ENCODE data around the gene TPTE2. TPM values are rescaled to one million over a fixed set of nuclear protein-coding genes. Genes with fewer than 3 reads are reported as not detected.
"Not testable (repeated sequence)": the region's sequence is repeated elsewhere in the genome, so short reads cannot be mapped to it uniquely, and the experiment has no call there.

Gene TPTE2
- total RNA-seq, 2 donors from 2014 or later, result 1.1 TPM; not detected in 1

- no peaks in the 10 kb centered on the region for H3K27me3 ChIP-seq (replicated peaks; ENCODE audit: insufficient read depth)
- intact Hi-C loops (cut with DNase I), result no loop called here
- no peaks in the 10 kb centered on the region for H3K9me3 ChIP-seq
- H3K4me3 ChIP-seq, result no peak overlapping the region
- WGBS, result 81% methylated on average over 1 of the region's 1 CpG
- no peaks in the 10 kb centered on the region for H3K4me1 ChIP-seq (replicated peaks)
- no peak for DNase-seq (ENCODE audit: low spot score)
- no peak overlapping the region for H3K27ac ChIP-seq
- no peaks in the 10 kb centered on the region for H3K36me3 ChIP-seq
- TF ChIP-seq POLR2A (IDR thresholded peaks at IDR 0.05) (no peak), POLR2AphosphoS5 (IDR thresholded peaks at IDR 0.05) (no peak), CTCF (IDR thresholded peaks at IDR 0.05) (no peak)
These were observed 6.6 kb upstream of the TPTE2 start for GRCh38 chr13:19567820-19568534.

GRCh38 chr13:19561585-19561984, 253 bp upstream of the TPTE2 start:
- no peaks in the 10 kb centered on the region for H3K27me3 ChIP-seq (replicated peaks; ENCODE audit: insufficient read depth)
- H3K9me3 ChIP-seq, result no peaks in the 10 kb centered on the region
- no peaks in the 10 kb centered on the region for H3K36me3 ChIP-seq
- DNase-seq (ENCODE audit: low spot score), result no peak
- no peak overlapping the region for H3K4me3 ChIP-seq
- H3K4me1 ChIP-seq (replicated peaks), result no peaks in the 10 kb centered on the region
- 94% methylated on average over 28 of the region's 28 CpGs for WGBS
- intact Hi-C loops (cut with DNase I), result no loop called here
- H3K27ac ChIP-seq, result no peak overlapping the region
- no peak for TF ChIP-seq POLR2AphosphoS5 (IDR thresholded peaks at IDR 0.05)
- no peak for TF ChIP-seq POLR2A (IDR thresholded peaks at IDR 0.05)
- no peak for TF ChIP-seq CTCF (IDR thresholded peaks at IDR 0.05)

- H3K4me1 ChIP-seq (replicated peaks); H3K27ac ChIP-seq; H3K36me3 ChIP-seq; H3K9me3 ChIP-seq; intact Hi-C loops (cut with DNase I); H3K27me3 ChIP-seq (replicated peaks; ENCODE audit: insufficient read depth); DNase-seq (ENCODE audit: low spot score); H3K4me3 ChIP-seq: not testable (repeated sequence)
- 96% methylated on average over 22 of the region's 22 CpGs for WGBS
These were observed 660 bp downstream of the TPTE2 start for GRCh38 chr13:19560672-19561071.

- H3K36me3 ChIP-seq; H3K27ac ChIP-seq; H3K27me3 ChIP-seq (replicated peaks; ENCODE audit: insufficient read depth); H3K4me3 ChIP-seq; H3K9me3 ChIP-seq; DNase-seq (ENCODE audit: low spot score); intact Hi-C loops (cut with DNase I); H3K4me1 ChIP-seq (replicated peaks): not testable (repeated sequence)
- 60% methylated on average over 1 of the region's 10 CpGs for WGBS
These were observed 1.6 kb downstream of the TPTE2 start for GRCh38 chr13:19559739-19560138.

GRCh38 chr13:19557287-19557686, 4.0 kb downstream of the TPTE2 start:
- WGBS, result 62% methylated on average over 4 of the region's 4 CpGs
- intact Hi-C loops (cut with DNase I); H3K4me3 ChIP-seq; H3K4me1 ChIP-seq (replicated peaks); H3K27ac ChIP-seq; H3K36me3 ChIP-seq; H3K9me3 ChIP-seq; DNase-seq (ENCODE audit: low spot score); H3K27me3 ChIP-seq (replicated peaks; ENCODE audit: insufficient read depth): not testable (repeated sequence)

- H3K4me3 ChIP-seq; intact Hi-C loops (cut with DNase I); H3K9me3 ChIP-seq; DNase-seq (ENCODE audit: low spot score); H3K36me3 ChIP-seq; H3K27me3 ChIP-seq (replicated peaks; ENCODE audit: insufficient read depth); H3K27ac ChIP-seq; H3K4me1 ChIP-seq (replicated peaks): not testable (repeated sequence)
- WGBS, result 81% methylated on average over 4 of the region's 4 CpGs
These were observed 12.1 kb downstream of the TPTE2 start for GRCh38 chr13:19549245-19549644.

- DNase-seq (ENCODE audit: low spot score); H3K4me3 ChIP-seq; H3K36me3 ChIP-seq; H3K4me1 ChIP-seq (replicated peaks); H3K27me3 ChIP-seq (replicated peaks; ENCODE audit: insufficient read depth); H3K27ac ChIP-seq; H3K9me3 ChIP-seq; intact Hi-C loops (cut with DNase I): not testable (repeated sequence)
These were observed 35.7 kb downstream of the TPTE2 start for GRCh38 chr13:19525634-19526033.

Measured in prostate gland (tissue), 2 donors.